Measurements from ENCODE around the gene KCNMA1.

Gene KCNMA1

GRCh38 chr10:77310288-77310840 lies 327.2 kb downstream of the KCNMA1 start:
- no peak for DNase-seq

GRCh38 chr10:77309509-77309908 lies 328.1 kb downstream of the KCNMA1 start:
- DNase-seq: no peak

GRCh38 chr10:77309092-77309491 lies 328.5 kb downstream of the KCNMA1 start:
- no peak for DNase-seq

GRCh38 chr10:77308084-77308732 lies 329.4 kb downstream of the KCNMA1 start:
- no peak for DNase-seq

GRCh38 chr10:77306666-77307065 lies 330.9 kb downstream of the KCNMA1 start:
- DNase-seq: no peak

GRCh38 chr10:77305650-77306632 lies 331.7 kb downstream of the KCNMA1 start:
- no peak for DNase-seq

GRCh38 chr10:77304192-77304591 lies 333.4 kb downstream of the KCNMA1 start:
- DNase-seq: no peak

- no peak for DNase-seq
Measured at GRCh38 chr10:77301305-77301730, 336.3 kb downstream of the KCNMA1 start.

GRCh38 chr10:77300682-77301302 lies 336.8 kb downstream of the KCNMA1 start:
- DNase-seq: no peak

GRCh38 chr10:77299320-77299719 lies 338.3 kb downstream of the KCNMA1 start:
- DNase-seq: no peak

- DNase-seq: no peak
Measured at GRCh38 chr10:77297393-77297739, 340.2 kb downstream of the KCNMA1 start.

GRCh38 chr10:77296534-77297392 lies 340.8 kb downstream of the KCNMA1 start:
- DNase-seq: no peak

- DNase-seq: no peak
Measured at GRCh38 chr10:77293773-77294172, 343.8 kb downstream of the KCNMA1 start.

GRCh38 chr10:77293347-77293746 lies 344.3 kb downstream of the KCNMA1 start:
- no peak for DNase-seq

GRCh38 chr10:77291596-77292505 lies 345.8 kb downstream of the KCNMA1 start:
- no peak for DNase-seq

GRCh38 chr10:77290528-77291155 lies 347.0 kb downstream of the KCNMA1 start:
- DNase-seq: no peak

GRCh38 chr10:77289790-77290189 lies 347.8 kb downstream of the KCNMA1 start:
- DNase-seq: no peak

- no peak for DNase-seq
Measured at GRCh38 chr10:77289027-77289501, 348.5 kb downstream of the KCNMA1 start.

- DNase-seq: no peak
Measured at GRCh38 chr10:77287647-77288120, 349.9 kb downstream of the KCNMA1 start.

Data from CD4-positive, alpha-beta T cell treated with Interleukin-4 for 4 hours (primary cell).